ENCODE measurements around the gene SLC25A51. TPM values are rescaled to one million over a fixed set of nuclear protein-coding genes. Genes with fewer than 3 reads are reported as not detected.
A peak's percentile ranks its signal among the peaks of the same experiment; 100 is the strongest.

Gene SLC25A51
- total RNA-seq, 4 donors from 2014 or later = 32.2 to 67.8 (median 57.8) TPM

- Histone ChIP-seq H3K4me3 (no peak overlapping the region), H3K9me3 (no peaks in the 10 kb centered on the region), H3K4me1 (no peaks in the 10 kb centered on the region), H3K27ac (no peak overlapping the region), H3K36me3 (peaks cover 0 to 15% (median 0%) of the 10 kb centered on the region in 3 donors), H3K27me3 (no peaks in the 10 kb centered on the region)
- TF ChIP-seq CTCF (IDR thresholded peaks at IDR 0.05) = no peak
- no peak for TF ChIP-seq POLR2A (IDR thresholded peaks at IDR 0.05)
- peak in 1 of 3 donors; percentile 18 for DNase-seq
Observed at GRCh38 chr9:37921168-37921510, 17.2 kb upstream of the SLC25A51 start.

DNA sequence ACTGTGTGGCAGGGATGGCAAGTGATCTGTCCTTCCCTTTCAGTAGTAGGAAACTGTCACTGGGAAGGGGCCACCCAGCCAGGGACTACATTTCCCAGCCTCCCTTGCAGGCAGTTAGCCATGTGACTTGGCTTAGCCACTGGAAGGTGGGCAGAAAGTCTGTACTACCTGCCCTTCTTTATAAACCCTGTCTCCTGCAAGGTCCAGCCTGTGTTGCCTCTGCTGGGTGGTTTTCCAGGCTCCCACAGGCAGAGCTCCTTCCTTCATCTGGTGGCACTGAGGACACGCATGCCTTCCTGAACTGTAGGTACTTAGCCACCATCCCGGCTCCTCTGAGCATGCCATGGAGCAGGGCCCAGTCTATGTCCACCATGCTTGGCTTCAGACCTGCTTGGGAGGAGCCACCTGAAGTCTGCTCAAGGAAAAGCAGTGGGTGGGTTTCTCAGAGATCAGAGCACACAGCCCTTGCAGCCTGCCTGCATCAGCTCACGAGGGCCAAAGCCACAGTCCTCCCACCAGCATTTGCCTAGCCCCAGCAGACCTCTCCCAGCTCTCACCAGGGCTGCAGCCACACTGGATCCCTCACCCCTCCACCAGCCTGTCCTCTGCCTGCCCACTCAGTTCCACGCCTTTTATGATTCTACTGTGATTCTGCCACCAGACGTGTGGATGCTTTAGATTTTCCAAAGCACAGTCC is 16.7 kb upstream of the SLC25A51 start:
- Histone ChIP-seq H3K27ac (no peak overlapping the region), H3K36me3 (peaks cover 0 to 15% (median 0%) of the 10 kb centered on the region in 3 donors), H3K4me3 (no peak overlapping the region), H3K27me3 (no peaks in the 10 kb centered on the region), H3K9me3 (no peaks in the 10 kb centered on the region), H3K4me1 (no peaks in the 10 kb centered on the region)
- no peak for TF ChIP-seq CTCF (IDR thresholded peaks at IDR 0.05)
- TF ChIP-seq POLR2A (IDR thresholded peaks at IDR 0.05) = no peak
- DNase-seq = peak in 1 of 3 donors; percentile 49

GRCh38 chr9:37919956-37920335 is 16.0 kb upstream of the SLC25A51 start:
- Histone ChIP-seq H3K27me3 (no peaks in the 10 kb centered on the region), H3K4me3 (no peak overlapping the region), H3K4me1 (no peaks in the 10 kb centered on the region), H3K36me3 (peaks cover 0 to 15% (median 0%) of the 10 kb centered on the region in 3 donors), H3K27ac (no peak overlapping the region), H3K9me3 (no peaks in the 10 kb centered on the region)
- peak in 1 of 3 donors; percentile 10 for DNase-seq
- TF ChIP-seq POLR2A (IDR thresholded peaks at IDR 0.05) = no peak
- no peak for TF ChIP-seq CTCF (IDR thresholded peaks at IDR 0.05)

DNA sequence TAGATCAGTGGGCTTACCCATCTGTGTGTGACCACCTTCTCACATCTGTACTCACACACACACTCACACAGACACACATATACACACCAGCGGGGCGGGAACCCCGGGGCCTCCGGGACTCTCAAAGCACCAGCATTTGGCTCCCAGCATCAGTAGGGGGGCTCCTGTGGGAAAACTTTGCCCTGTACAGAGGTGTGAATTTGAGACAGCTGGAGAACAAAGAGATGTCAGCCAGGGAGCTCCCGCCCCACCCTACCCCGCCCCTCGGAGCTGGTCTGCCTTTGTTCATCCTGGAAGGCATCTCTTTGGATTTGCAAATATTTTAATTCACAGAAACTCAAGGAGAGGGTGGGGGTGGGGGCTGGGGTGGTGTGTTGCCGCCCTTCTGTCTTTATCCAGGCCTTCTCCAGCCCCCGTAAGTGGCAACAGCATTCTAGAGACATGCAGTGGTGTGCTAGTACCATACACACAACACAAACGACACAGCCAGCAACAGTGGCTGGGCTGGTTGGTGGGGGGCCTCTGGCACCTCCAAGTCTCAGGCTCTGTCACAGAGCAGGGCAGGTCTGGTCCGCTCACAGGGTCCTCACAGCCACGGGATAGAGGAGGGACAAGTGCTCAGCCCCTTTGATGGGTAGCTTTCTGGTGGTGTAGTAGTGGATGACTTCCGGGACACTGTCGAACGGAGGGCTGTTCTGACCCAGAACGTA is 15.5 kb upstream of the SLC25A51 start:
- H3K27ac ChIP-seq = no peak overlapping the region
- no peak for DNase-seq

GRCh38 chr9:37918665-37919170 is 14.8 kb upstream of the SLC25A51 start:
- H3K36me3 ChIP-seq = peaks cover 0 to 15% (median 0%) of the 10 kb centered on the region in 3 donors
- DNase-seq = no peak
- no peaks in the 10 kb centered on the region for H3K27me3 ChIP-seq
- H3K4me3 ChIP-seq = no peak overlapping the region
- TF ChIP-seq CTCF (IDR thresholded peaks at IDR 0.05) = no peak
- TF ChIP-seq POLR2A (IDR thresholded peaks at IDR 0.05) = no peak
- no peaks in the 10 kb centered on the region for H3K4me1 ChIP-seq
- no peaks in the 10 kb centered on the region for H3K9me3 ChIP-seq
- H3K27ac ChIP-seq = no peak overlapping the region

More for the DNA sequence above, 15.5 kb upstream of the SLC25A51 start:
- Histone ChIP-seq H3K4me3 (no peak overlapping the region), H3K9me3 (no peaks in the 10 kb centered on the region), H3K4me1 (no peaks in the 10 kb centered on the region), H3K36me3 (peaks cover 0 to 15% (median 0%) of the 10 kb centered on the region in 3 donors), H3K27me3 (no peaks in the 10 kb centered on the region)
- TF ChIP-seq POLR2A (IDR thresholded peaks at IDR 0.05) (no peak), CTCF (IDR thresholded peaks at IDR 0.05) (no peak)

All from Peyer's patch (tissue), 4 donors.